GM12878 (cell line): ENCODE measurements around the gene STXBP4. TPM values are rescaled to one million over a fixed set of nuclear protein-coding genes. Genes with fewer than 3 reads are reported as not detected.

Experiments used
- ATAC-seq: fragments of 200-7000 bp; cut with Tn5 transposase; 3 replicates; pipeline ENCODE4 v1.9.1; 2020; ENCODE audit warnings: mild to moderate bottlenecking, moderate library complexity
- BruUV-seq: library from RNA; stranded (reverse); fragments of 400-500 nt; replicated peaks from 2 replicates; lab custom pipeline; 2021; lab: Mats Ljungman, UMichigan
- CTCF ChIA-PET: fragments of 300-600 bp; sonication (Branson Sonifier 250); formaldehyde crosslinking; extraction: SDS; loops from one replicate; lab custom pipeline; 2021; ENCODE audit warnings: inconsistent platforms; lab: Yijun Ruan, JAX
- POLR2A ChIA-PET: fragments of 350-600 bp; formaldehyde crosslinking; extraction: SDS; loops from one replicate; lab custom pipeline; 2021; ENCODE audit warnings: inconsistent platforms; lab: Charles Lee
- RAD21 ChIA-PET: fragments of 300-600 bp; sonication (Branson Sonifier 250); formaldehyde crosslinking; loops from one replicate; lab custom pipeline; 2023; ENCODE audit warnings: antibody characterized with exemption; ENCODE audit not compliant: unreplicated experiment; lab: Charles Lee
- SMC1A ChIA-PET: fragments of 300-600 bp; sonication (Branson Sonifier 250); formaldehyde crosslinking; loops from one replicate; lab custom pipeline; 2023; ENCODE audit not compliant: unreplicated experiment, uncharacterized antibody; lab: Charles Lee
- DNase-seq: peaks from one replicate; pipeline ENCODE4 v3.0.0-alpha.2; 2011; ENCODE audit warnings: low read depth, low spot score
- FAIRE-seq: peaks from 3 replicates; lab custom pipeline; 2011; peaks lifted over from hg19 to GRCh38; lab: Jason Lieb, UNC
- H2AFZ ChIP-seq: 2 replicates; pipeline ENCODE4 v1.6.0; 2011; ENCODE audit warnings: low read depth, low read length, control low read depth; ENCODE audit not compliant: control insufficient read depth
- H3K27ac ChIP-seq: 2 replicates; pipeline ENCODE4 v1.5.1; 2011; ENCODE audit warnings: control low read depth; ENCODE audit not compliant: control insufficient read depth, insufficient read depth
- H3K27me3 ChIP-seq, 2 experiments: replicated peaks in 1 of 2; 2 replicates each; pipeline versions ENCODE4 v1.6.0 to v1.6.1; 2011; ENCODE audit warnings: low read length in 1 of 2; ENCODE audit not compliant: control insufficient read depth in 2 of 2, insufficient read depth in 2 of 2
- H3K36me3 ChIP-seq, 2 experiments: 2 replicates each; pipeline ENCODE4 v1.5.1; 2011; ENCODE audit warnings: low read length in 1 of 2; ENCODE audit not compliant: control insufficient read depth in 2 of 2, insufficient read depth in 2 of 2
- H3K4me1 ChIP-seq: 2 replicates; pipeline ENCODE4 v1.6.1; 2011; ENCODE audit warnings: mild to moderate bottlenecking, low read length, moderate library complexity, mixed read lengths; ENCODE audit not compliant: control insufficient read depth, insufficient read depth
- H3K4me2 ChIP-seq: 2 replicates; pipeline ENCODE4 v1.6.0; 2011; ENCODE audit warnings: control low read depth; ENCODE audit not compliant: control insufficient read depth, insufficient read depth
- H3K4me3 ChIP-seq: fragments of 200-600 bp; sonication (generic); 2 replicates; pipeline ENCODE4 v1.5.1; 2016
- H3K79me2 ChIP-seq: 2 replicates; pipeline ENCODE4 v1.6.0; 2011; ENCODE audit warnings: low read length; ENCODE audit not compliant: control insufficient read depth, insufficient read depth
- H3K9ac ChIP-seq: 2 replicates; pipeline ENCODE4 v1.8.0; 2011; ENCODE audit warnings: low read length, control low read depth, mixed read lengths; ENCODE audit not compliant: control insufficient read depth, insufficient read depth
- H3K9me3 ChIP-seq: replicated peaks from 3 replicates; pipeline ENCODE4 v1.5.1; 2011; ENCODE audit warnings: mild to moderate bottlenecking, low read length; ENCODE audit not compliant: control insufficient read depth, insufficient read depth
- H4K20me1 ChIP-seq: 2 replicates; pipeline ENCODE4 v1.6.0; 2011; ENCODE audit not compliant: control insufficient read depth, insufficient read depth
- CBX3 ChIP-seq: fragments of 200-600 bp; sonication (generic); IDR thresholded peaks from 2 replicates; pipeline ENCODE4 v1.6.1; 2016; ENCODE audit warnings: low read depth, borderline replicate concordance
- CBX5 ChIP-seq: sonication (generic); IDR thresholded peaks from 2 replicates; pipeline ENCODE4 v1.6.1; 2016; ENCODE audit warnings: low read depth, moderate library complexity, mild to moderate bottlenecking, inconsistent platforms
- DPF2 ChIP-seq: fragments of 450-650 bp; IDR thresholded peaks from 2 replicates; pipeline ENCODE4 v1.6.1; 2017; ENCODE audit warnings: mild to moderate bottlenecking
- FOXK2 ChIP-seq: fragments of 450-650 bp; IDR thresholded peaks from 2 replicates; pipeline ENCODE4 v1.6.1; 2017; ENCODE audit warnings: mild to moderate bottlenecking, moderate library complexity
- FOXM1 ChIP-seq: IDR thresholded peaks from 2 replicates; pipeline ENCODE4 v1.6.1; 2012; ENCODE audit warnings: low read depth, mild to moderate bottlenecking, inconsistent platforms, low read length, moderate library complexity
- HCFC1 ChIP-seq: fragments of 150-350 bp; IDR thresholded peaks from 2 replicates; pipeline ENCODE4 v1.6.1; 2014; ENCODE audit warnings: low read length
- MTA3 ChIP-seq: IDR thresholded peaks from 2 replicates; pipeline ENCODE4 v1.6.1; 2012; ENCODE audit warnings: low read length, inconsistent platforms, borderline replicate concordance
- MYB ChIP-seq: fragments of 150-350 bp; IDR thresholded peaks from 2 replicates; pipeline ENCODE4 v1.6.1; 2014; ENCODE audit warnings: mild to moderate bottlenecking, low read depth, low read length, borderline replicate concordance
- MYC ChIP-seq: IDR thresholded peaks from 2 replicates; pipeline ENCODE4 v1.6.1; 2011; ENCODE audit warnings: mild to moderate bottlenecking, low read length, moderate library complexity, inconsistent platforms; ENCODE audit not compliant: insufficient read depth, insufficient replicate concordance, insufficient read length, severe bottlenecking
- PAX8 ChIP-seq: fragments of 450-650 bp; IDR thresholded peaks from 2 replicates; pipeline ENCODE4 v1.6.1; 2017; ENCODE audit warnings: mild to moderate bottlenecking, moderate library complexity
- SMAD1 ChIP-seq: fragments of 450-650 bp; IDR thresholded peaks from 2 replicates; pipeline ENCODE4 v1.6.1; 2018; ENCODE audit warnings: mild to moderate bottlenecking, low read depth; ENCODE audit not compliant: partially characterized antibody
- SMARCA5 ChIP-seq: fragments of 450-650 bp; IDR thresholded peaks from 2 replicates; pipeline ENCODE4 v1.6.1; 2017; ENCODE audit warnings: mild to moderate bottlenecking
- TAF1 ChIP-seq: IDR thresholded peaks from 2 replicates; pipeline ENCODE4 v1.6.1; 2011; ENCODE audit warnings: mild to moderate bottlenecking, low read depth, low read length, borderline replicate concordance
- ZNF207 ChIP-seq: fragments of 450-650 bp; IDR thresholded peaks from 2 replicates; pipeline ENCODE4 v1.6.1; 2014; ENCODE audit warnings: antibody characterized with exemption, mild to moderate bottlenecking, borderline replicate concordance
- whole genome bisulfite sequencing: methylation state at CpG from one replicate; pipeline ENCODE4 v1.1.6; 2016; ENCODE audit warnings: low lambda C conversion rate; ENCODE audit not compliant: insufficient replicate concordance, insufficient coverage; ENCODE audit errors: missing lambda C conversion rate; 5-methylcytosine and 5-hydroxymethylcytosine counted together
- in situ Hi-C: fragments of 300-500 bp; cut with MboI; formaldehyde crosslinking; loops from 9 replicates; pipeline ENCODE4 v1.14.3; 2018; ENCODE audit warnings: mixed read lengths
- intact Hi-C: fragments of 100-400 bp; cut with micrococcal nuclease; formaldehyde crosslinking; loops from one replicate; pipeline ENCODE4 v1.14.2; 2022; ENCODE audit not compliant: unreplicated experiment
- polyA plus RNA-seq, 11 experiments: library from polyadenylated mRNA; depleted of rRNA in 4 of 11; unstranded in 6 of 11; stranded (reverse) in 5 of 11; fragments of >200 nt; fragmentation: Nextera tagmentation in 4 of 11; fragmentation: Illumina TruSeq in 1 of 11; extraction: Ambion mirVana in 4 of 11; extraction: Trizol in 1 of 11; gene quantifications; 1 replicate in 1 of 11; 2 replicates in 10 of 11; pipeline versions ENCODE4 v1.2.1 to v1.2.3, GENCODE V29; 2011 to 2016; ENCODE audit warnings: inconsistent platforms in 2 of 11, missing spikeins in 2 of 11, low read depth in 1 of 11
- total RNA-seq, 4 experiments: library from RNA; depleted of rRNA in 3 of 4; stranded (reverse); fragments of >200 nt in 3 of 4; fragmentation: Illumina TruSeq in 1 of 4; extraction: Trizol in 1 of 4; gene quantifications; 2 replicates each; pipeline versions ENCODE4 v1.2.1 to v1.2.3, GENCODE V29; 2013 to 2021
- TF ChIP-seq, protein P1 (sequence below): fragments of 450-650 bp; formaldehyde crosslinking; IDR thresholded peaks from 2 replicates; pipeline ENCODE4 v1.4.0; 2022; ENCODE audit warnings: mild to moderate bottlenecking, moderate library complexity
- TF ChIP-seq, protein P2 (sequence below): IDR thresholded peaks from 2 replicates; pipeline ENCODE4 v1.6.1; 2011; ENCODE audit warnings: low read depth, low read length, improper control_type of control experiment, borderline replicate concordance

STXBP4 gene
- total and polyA plus RNA-seq, 10 of the 15 experiments (the other 5 are each of a cell fraction or from before 2014, with no cell fraction given): 4.3 to 11.0 (median 6.7) TPM

DNA sequence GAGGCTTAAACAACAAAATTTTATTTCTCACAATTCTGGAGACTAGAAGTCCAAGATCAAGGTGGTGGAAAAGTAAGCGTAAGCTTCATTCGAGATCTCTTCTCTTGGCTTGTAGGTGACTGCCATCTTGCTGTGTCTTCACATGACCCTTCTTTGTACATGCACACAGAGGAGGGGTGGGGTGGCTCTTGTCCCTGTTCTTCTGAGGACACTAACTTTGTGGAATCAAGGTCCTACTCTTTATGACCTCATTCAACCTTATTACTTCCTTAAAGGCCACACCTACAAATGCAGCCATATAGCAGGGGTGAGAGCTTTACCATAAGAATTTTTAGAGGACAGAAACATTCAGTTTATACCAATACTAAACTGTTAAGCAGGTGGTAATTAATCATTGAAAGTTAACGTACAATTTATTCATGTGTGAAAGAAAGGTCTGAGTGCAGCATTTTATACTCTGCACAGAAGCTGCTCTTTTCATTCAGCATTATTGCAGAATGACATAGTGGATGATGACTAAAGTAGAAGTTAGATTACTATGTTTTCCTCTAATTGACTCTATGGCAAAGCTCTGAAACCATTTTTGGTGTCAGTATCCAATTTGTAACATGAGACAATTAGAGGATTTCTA lies 156.3 kb downstream of the STXBP4 start:
- ATAC-seq: no peak
- intact Hi-C loops (no loop called here), in situ Hi-C loops (no loop called here)
- ChIA-PET POLR2A (no interaction called here), SMC1A (no interaction called here), RAD21 (no interaction called here), CTCF (interaction anchor here (0.6 kb wide), 1 partner anchor 45 kb away, joined by 3 read pairs; no protein-coding TSS in a partner anchor)
- no peak overlapping the region for H3K4me3 ChIP-seq
- H3K4me2 ChIP-seq: no peak overlapping the region
- no peak for FAIRE-seq
- no peaks in the 10 kb centered on the region for H3K36me3 ChIP-seq
- no peaks in the 10 kb centered on the region for H4K20me1 ChIP-seq
- H3K9me3 ChIP-seq: no peaks in the 10 kb centered on the region
- 99% methylated on average over 3 of the region's 3 CpGs for WGBS
- H3K27me3 ChIP-seq: no peaks in the 10 kb centered on the region
- H3K79me2 ChIP-seq: no peaks in the 10 kb centered on the region
- no peak overlapping the region for H3K9ac ChIP-seq
- DNase-seq: no peak
- no peak overlapping the region for H2AFZ ChIP-seq
- H3K4me1 ChIP-seq: no peaks in the 10 kb centered on the region
- BruUV-seq: no TSS peak
- TF ChIP-seq MTA3 (no peak), TAF1 (no peak), HCFC1 (no peak), DPF2 (no peak), MYB (no peak), SMARCA5 (no peak), PAX8 (no peak), FOXK2 (no peak), ZNF207 (no peak), SMAD1 (no peak), FOXM1 (no peak), CBX3 (no peak), MYC (no peak), CBX5 (no peak)
- TF ChIP-seq, protein P1, sequence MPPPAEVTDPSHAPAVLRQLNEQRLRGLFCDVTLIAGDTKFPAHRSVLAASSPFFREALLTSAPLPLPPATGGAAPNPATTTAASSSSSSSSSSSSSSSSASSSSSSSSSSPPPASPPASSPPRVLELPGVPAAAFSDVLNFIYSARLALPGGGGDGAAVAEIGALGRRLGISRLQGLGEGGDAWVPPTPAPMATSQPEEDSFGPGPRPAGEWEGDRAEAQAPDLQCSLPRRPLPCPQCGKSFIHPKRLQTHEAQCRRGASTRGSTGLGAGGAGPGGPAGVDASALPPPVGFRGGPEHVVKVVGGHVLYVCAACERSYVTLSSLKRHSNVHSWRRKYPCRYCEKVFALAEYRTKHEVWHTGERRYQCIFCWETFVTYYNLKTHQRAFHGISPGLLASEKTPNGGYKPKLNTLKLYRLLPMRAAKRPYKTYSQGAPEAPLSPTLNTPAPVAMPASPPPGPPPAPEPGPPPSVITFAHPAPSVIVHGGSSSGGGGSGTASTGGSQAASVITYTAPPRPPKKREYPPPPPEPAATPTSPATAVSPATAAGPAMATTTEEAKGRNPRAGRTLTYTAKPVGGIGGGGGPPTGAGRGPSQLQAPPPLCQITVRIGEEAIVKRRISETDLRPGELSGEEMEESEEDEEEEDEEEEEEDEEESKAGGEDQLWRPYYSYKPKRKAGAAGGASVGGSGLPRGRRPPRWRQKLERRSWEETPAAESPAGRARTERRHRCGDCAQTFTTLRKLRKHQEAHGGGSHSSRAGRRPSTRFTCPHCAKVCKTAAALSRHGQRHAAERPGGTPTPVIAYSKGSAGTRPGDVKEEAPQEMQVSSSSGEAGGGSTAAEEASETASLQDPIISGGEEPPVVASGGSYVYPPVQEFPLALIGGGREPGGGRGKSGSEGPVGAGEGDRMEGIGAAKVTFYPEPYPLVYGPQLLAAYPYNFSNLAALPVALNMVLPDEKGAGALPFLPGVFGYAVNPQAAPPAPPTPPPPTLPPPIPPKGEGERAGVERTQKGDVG (CRISPR knock-in tag): no peak
- TF ChIP-seq, protein P2, sequence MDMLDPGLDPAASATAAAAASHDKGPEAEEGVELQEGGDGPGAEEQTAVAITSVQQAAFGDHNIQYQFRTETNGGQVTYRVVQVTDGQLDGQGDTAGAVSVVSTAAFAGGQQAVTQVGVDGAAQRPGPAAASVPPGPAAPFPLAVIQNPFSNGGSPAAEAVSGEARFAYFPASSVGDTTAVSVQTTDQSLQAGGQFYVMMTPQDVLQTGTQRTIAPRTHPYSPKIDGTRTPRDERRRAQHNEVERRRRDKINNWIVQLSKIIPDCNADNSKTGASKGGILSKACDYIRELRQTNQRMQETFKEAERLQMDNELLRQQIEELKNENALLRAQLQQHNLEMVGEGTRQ: no peak
- H3K27ac ChIP-seq: no peak overlapping the region
